GM19351 (cell line): ENCODE measurements around the gene APBA1.

ENCODE experiments used
- ATAC-seq: cut with Tn5 transposase; IDR thresholded peaks from one replicate; pipeline ENCODE4 v1.9.1; 2021; ENCODE audit warnings: mild to moderate bottlenecking, moderate library complexity; ENCODE audit not compliant: unreplicated experiment

The APBA1 gene

DNA sequence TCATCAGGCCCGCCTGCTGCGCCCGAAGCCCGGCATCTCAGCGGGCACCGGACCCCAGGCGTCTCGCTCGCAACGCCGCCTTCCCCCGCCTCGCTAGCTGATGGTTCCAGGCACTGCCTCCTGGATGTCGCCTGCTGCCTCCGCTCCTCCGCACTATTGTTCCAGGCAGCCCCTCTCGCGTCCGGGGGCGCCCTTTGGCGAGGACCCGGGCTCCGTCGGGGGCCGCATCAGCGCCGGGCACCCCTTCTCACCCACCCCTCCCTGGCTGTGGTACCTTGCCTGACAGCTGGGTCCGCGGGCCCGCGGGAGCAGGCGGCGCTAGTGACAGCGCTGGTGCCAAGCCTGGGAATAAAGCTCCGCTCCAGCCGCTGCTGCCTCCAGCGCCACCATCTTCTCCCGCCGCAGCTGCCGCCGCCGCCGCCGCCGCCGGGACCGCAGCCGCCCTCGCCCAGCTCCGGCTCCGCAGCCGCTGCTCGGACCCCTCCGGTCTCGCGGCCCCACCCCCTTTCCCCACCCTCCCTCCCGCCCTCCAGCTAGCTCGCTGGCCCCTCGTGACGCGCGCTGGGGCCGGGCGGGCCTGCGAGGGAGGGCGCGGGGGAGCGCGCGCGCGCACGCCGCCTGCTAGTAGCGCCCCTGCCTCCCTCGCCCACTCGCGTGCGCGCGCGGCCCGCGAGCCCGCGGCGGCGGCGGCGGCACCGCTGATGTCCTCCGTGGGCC, at the start of gene APBA1:
APBA1 (minus strand) TSS at position 493 of the 717 bp plus-strand sequence.
- peak; percentile 54 for ATAC-seq

DNA sequence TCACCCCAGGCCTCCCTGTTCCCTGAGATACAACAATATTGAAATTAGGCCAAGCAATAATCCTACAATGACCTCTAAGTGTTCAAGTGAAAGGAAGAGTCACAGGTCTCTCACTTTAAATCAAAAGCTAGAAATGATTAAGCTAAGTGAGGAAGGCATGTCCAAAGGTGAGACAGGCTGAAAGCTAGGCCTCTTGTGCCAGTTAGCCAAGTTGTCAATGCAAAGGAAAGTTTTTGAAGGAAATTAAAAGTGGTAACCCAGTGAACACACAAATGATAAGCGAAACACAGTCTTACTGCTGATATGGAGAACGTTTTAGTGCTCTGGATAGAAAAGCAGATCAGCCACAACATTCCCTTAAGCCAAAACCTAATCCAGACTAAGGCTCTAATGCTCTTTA, 47.8 kb upstream of the APBA1 start:
- no peak for ATAC-seq

DNA sequence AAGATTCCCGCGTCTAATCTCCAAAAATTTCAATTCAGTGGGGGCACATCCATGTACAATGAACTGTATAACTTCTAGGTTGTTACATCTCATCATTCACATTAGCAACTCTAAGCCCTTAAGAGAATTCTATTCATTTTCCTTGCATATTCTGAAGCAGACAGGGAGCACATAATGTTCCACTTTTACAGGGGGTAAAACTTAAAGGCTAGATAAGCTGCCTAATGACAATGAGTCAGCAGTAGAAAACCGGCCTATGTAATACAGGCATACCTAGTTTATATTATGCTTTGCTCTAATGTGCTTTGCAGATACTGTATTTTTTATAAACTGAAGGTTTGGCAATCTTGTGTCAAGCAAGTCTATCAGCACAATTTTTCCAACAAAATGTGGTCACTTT, 47.2 kb upstream of the APBA1 start:
- no peak for ATAC-seq

DNA sequence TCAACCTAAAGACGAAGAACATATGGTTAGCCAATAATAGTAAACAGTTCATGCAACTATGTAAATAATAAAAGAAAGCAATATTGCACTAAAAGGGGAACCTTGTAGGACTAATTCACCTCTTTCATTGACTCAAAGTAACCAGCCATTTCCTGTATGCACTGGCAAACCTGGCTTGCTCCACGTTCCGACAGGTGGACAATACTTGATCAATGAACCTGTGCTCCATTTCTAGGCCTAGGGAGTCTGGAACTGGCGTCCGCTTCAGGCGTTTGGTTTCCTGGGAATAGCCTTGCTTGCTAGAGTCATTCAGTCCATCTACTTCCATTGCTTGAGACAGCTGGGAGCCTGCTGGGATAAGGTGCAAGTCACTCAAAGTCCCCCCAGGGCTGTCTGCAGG, 46.0 kb upstream of the APBA1 start:
- no peak for ATAC-seq

DNA sequence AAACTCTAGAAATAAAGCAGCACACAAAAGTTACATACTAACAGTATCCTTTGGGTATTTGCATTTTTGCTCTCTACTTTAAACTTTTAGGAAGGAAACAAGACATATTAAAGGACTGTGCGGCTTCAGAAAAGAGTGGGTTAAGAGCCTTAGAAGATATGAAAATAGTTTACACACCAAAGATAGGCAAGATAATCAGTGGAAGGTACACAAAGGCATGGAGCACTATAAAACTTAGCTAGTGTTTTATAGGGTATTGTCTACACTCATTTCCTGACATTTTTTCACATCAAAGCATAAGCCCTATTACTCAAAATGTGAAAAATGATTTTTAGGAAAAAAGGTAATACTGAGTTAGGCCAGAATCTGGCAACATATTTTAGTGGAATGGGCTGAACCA, 43.7 kb upstream of the APBA1 start:
- no peak for ATAC-seq

DNA sequence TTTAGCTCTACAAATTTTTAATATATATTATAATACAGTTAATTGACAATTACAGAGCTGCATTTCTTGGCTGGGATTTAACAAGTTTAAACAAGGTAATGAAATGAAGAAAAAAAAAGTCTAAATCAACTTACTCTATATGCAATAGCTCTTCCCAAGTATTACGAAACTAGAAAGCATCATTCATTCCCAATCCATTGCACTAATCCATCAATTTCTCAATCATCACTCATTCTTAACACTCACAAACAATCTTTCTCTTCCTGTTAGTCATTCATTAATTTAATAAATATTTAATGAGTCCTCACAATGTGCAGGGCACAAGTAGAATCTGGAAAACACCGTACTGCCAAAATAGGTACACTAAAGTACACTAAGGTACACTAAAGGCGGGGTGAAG, 42.9 kb upstream of the APBA1 start:
- no peak for ATAC-seq

DNA sequence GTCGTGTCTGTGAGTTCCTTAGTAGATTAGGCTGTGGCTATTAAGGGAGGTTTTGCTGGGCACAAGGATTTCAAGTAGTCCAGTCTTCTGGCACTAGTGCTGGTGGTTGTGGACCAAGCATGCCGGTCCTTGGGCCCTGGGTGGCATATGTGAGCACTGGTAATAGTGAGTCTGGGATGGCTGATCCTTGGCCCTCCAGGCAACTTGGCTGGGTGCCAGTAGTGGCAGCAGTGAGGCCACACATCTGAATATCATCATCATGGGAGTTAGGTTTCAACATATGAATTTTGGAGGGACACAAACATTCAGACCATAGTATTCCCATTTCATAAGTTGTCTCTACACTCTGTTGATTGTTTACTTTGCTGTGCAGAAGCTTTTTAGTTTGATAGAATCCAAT, 25.3 kb upstream of the APBA1 start:
- no peak for ATAC-seq

DNA sequence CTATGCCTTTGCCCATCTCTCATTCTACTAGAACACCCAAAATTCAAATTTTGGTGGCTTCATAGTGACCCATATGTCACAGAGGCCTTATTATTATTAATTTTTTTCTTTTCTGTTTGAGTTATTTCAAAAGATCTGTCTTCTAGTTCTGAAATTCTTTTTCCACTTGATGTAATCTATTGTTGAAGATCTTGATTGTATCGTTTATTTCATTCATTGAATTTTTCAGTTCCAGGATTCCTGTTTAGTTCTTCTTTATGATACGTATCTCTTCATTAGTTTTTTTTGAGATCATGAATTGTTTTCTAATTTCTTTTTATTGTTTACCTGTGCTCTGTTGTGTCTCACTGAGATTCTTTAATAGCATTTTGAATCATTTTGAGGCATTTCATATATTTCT, 24.6 kb upstream of the APBA1 start:
- no peak for ATAC-seq

DNA sequence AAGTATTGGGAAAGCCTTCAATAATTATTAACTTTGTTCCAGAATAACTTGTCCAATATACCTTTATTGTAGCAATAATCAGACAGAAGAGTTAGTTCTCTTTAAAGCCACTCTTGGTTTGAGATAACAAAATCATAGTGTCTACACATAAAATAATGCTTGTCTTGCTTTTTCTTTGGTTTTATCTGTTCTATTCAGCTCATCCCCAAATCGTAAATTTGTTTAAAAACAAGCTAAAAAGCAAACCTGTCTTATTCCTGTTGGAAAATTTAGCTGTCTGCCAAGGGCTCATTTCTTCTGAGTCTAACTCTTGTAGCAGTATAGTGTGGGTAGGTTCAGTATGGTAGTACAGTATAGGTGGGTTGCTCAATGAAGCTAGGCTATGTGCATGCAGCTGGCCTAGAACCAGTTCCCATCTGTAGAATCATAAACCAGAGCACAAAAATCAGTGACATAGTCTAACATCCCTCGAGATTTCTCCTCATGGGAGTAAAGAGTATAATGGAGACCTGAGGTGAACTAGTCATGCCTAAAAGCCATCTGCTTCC, 17.9 kb upstream of the APBA1 start:
- no peak for ATAC-seq

DNA sequence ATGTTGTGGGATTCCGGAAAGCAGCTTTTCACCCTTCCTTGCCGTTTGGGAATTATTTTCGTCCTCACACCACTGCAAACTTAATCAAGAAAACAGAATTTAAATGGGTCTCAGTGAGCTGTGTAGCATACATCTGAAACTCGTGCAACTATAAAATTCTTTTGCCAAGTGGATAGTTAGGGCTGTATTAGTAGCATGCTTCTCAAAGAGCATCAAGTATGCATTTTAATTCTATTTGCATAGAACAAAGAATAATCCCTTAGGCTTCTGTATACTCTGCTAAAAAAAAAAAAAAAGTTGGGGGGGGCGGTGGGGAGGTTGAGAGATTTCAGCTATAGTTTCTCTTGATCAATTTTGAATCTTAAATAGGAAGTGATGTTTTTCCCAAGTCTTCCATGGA, 11.8 kb upstream of the APBA1 start:
- no peak for ATAC-seq

DNA sequence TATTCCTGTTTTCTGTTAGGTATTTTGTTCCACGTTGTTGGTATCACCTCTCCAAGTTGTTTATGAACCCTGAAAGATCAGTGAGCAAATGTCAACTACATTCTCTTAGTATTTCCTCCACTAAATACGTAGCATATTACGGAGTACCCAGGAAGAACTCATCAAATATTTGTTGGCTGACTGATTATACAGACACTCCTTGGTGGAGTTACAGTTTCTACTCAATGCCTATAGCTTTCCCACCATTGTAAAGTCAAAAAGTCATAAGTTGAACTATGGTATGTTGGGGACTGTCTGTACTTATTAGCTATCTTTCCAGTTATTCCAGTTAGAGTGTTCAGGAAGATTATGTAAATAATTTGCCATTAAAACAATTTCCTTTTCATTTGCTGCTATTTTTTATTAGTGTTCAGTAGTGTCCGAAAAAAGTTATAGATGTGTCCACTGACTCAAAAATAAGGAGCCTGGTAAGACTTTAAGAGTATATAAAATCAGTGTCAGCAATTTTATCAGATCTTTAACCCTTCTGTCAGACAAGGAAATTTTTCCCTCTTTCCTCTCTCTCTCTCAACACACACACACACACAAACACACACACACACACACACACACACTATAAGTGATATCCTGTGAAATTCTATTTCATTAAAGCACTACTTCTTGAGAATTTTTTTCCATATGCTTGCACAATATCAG, 6.8 kb upstream of the APBA1 start:
- no peak for ATAC-seq

DNA sequence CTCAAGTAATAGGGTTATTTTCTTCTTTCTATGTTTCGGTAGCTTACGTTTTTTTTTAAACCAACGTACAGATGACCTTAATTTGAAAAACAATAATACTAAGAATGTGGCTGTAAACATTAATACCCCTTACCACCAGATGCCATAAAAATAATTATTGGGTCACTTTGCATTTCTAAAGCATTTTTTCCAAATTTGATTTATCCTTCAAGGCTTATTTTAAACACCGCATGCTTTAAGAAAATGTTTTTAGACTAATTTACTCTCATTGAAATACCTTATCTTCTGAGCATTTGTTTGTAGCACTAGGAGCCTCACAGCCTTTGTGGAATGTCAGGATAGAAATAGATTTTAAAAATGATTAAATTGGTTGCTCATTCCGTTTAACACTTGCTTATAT, 5.8 kb upstream of the APBA1 start:
- no peak for ATAC-seq

DNA sequence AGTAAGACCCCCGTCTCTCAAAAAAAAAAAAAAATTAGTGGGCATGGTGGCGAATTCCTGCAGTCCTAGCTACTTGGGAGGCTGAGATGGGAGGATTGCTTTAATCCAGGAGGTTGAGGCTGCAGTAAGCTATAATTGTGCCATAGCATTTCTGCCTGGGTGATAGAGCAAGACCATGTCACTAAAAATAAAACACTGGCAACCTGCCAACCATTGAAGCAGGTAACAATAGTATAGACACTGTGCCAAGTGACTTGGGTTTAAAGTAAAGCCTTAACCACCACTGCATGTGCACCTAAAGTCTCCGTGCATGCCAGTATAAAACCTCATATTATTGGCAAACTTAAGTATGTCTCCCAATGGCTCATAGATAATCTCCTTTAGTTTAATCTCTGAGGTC, 3.4 kb upstream of the APBA1 start:
- no peak for ATAC-seq

DNA sequence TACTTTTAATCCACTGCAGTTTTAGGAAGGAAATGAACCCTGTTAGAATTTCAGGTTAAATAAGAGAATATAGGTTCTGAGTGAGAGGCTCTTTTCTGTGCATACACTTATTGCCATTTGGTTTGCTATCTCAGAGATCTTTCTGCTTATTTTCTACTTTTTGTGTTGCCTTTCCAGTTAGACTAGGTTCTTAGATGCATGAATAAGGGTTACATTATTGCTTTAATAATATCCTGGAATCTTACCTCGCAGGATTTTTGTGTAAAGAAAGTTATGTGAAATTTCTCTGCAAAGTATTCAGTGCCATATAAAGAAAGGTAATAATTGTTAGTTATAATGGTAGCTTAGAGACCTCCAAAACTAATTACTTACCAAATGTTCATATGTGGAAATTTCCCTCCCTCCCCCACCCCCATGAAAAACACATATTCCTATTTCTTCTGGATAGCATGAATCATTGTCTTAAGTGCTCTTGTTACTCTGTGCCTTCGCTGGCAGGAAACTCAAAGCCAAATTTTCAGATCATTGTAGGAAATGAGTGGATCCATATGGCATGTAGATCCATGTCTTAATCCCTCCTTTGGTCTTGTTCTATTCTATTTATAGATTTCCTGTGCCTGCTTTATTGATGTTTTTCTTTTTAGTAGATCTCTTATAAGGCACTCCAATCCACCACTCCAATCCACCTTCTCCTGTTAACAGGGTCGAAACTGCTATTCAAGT, 2.7 kb upstream of the APBA1 start:
- ATAC-seq, result no peak

DNA sequence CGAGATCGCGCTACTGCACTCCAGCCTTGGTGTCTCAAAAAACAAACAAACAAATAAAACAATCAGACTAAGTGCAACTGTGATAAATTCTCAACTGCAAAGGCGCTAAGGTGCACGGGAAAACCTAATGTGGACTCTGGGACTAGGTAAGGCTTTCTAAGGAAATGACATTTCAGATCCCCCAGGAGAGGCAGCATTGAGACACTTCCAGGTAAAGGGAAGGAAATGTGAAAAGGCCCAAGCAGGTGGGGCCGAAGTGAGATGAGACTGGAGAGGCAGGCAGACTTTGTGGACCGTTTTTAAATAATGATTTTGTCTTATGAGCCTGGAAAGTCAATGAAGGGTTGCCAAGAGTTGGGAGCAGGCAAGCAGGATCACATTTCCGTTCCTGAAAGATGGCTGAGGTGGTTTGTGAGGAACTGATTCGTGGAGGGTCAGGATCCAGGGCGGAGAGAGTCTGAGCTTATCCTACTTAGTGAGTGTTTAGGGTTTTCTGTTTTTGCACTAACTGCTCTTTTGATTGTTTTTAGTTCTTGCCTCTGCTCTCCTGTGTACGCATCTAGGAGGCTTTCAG, 2.0 kb upstream of the APBA1 start:
- ATAC-seq, result no peak

DNA sequence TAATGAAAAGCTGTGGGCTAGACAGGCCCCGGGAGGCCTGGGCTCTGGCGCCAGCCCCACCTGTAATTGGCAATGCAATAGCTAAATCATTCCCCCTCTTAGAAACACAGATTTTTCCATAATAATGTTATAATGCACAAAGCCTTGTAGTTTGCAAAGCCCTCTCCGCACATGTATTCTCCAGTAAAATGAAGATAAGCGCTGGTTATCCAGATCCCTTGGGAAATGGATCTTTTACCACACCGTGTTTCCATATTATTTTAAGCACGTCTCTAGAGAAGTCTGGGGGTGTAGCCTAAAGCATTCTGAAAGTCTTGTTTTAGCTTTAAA, 1.1 kb upstream of the APBA1 start:
- no peak for ATAC-seq

DNA sequence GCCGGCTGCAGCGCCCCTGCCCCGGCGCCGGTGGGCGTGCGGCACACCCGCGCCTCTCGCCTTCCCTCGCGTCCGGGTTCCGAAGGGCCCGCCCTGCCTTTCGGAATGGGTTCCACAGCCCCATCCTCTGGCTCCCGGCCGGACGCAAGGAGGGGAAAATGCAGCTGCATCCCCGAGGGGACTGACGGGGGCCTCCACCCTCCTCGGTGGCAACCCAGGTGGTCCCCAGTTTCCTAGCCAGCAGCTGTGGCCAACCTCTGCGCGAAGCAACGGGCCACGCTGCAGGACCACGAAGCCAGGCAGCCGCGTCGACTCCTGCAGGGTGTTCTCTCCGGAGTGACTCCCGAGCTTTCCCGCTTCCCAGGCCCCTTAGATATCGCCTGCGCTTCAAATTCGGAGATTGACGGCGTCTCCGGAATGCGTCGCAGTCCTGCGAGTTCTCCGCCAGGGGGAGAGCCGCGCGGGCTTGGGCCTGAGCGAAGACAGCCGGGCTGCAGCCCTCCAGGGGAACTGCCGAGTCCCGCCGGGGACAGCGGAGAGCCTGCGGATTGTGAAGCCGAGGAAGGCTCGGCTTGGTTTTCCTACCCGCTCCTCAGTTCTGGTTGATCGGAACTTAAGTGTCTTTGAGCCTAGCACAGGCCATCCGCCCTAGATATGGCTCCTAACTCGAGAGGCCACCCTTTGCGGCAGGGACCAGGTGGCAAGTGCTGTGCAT, 582 bp upstream of the APBA1 start:
- ATAC-seq, result peak; percentile 92

DNA sequence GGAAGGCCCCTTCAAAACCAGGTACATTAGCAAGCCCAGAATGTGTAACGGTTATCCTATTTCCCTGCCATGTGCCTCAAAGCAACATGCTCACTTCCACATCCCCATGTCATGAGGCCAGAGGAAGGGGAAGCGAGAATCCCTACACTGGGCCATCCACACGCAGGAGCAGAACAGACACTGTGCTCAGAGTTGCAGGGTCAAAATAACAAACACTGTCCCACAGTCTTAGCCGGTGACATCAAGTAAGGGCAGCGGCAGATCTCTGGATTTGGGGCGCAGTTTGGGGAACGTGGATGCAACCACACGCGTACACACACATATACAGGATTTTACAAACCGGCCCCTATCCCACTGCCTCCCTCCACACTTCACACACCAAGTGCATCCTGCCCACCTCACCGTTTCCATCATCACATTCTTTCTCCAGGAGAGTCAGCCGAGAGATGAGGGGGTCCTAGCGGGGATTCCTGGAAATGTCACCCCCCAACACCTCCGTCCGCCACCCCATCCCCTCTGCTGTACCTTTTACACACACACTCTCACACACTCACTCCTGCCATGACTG, 776 bp downstream of the APBA1 start:
- no peak for ATAC-seq

DNA sequence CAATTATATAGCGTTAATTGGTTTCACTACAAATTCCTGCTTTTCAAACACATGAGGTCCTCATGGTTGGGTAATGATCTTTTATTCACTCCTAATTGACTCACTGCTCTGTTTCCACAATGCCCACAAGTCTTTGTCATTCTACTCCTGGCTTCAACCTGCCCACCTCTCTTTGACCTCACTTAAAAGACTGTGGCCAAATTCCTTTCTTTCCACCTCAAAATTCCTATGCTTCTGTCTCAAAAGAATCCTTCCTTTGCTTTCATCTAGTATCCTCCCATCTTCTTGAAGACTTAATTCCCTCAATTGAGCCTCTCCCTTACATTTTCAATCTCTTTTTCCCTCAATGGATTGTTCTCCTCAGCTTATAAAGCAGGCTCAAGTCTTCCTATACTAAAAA, 4.9 kb downstream of the APBA1 start:
- no peak for ATAC-seq

DNA sequence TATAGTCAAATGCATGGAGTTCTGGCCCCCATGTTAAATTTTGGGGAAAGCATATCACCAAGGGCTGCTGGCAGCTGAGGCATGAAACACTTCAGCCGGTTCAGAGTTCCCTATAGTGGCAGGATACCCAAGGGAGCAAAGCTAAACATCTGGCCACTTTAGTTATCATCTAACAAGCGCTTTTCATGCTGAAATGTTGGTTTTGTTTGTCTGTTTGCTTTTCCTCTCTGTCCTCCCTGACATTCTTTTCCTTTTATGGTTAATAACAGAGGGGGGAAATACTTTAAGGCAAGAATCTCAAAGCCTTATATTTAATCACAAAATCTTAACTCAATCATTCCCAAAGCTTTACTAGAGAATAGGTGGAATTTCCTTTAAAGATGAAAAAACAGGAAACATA, 11.9 kb downstream of the APBA1 start:
- no peak for ATAC-seq
